ENCODE results near the gene SHQ1. TPM values are rescaled to one million over a fixed set of nuclear protein-coding genes. Genes with fewer than 3 reads are reported as not detected.

The SHQ1 gene
- total RNA-seq (2022; extraction: Qiagen RNA extraction): 15.6 to 18.2 TPM (median 16.2 TPM) in 5 replicates

GRCh38 chr3:72847751-72848702, at the start of gene SHQ1:
Gene SHQ1 (minus strand): TSS chr3:72848445. CDS start chr3:72848340, 105 bp downstream.

GRCh38 chr3:72887705-72888545, 39.7 kb upstream of the SHQ1 start, which contains the start of gene GXYLT2:
Gene GXYLT2 (plus strand): TSS chr3:72888046. CDS start chr3:72888234, 188 bp downstream.

Other genes with a start within 250 kb of the SHQ1 start
- gene GXYLT2, start 39.6 kb upstream of the SHQ1 start, total RNA-seq (2022; extraction: Qiagen RNA extraction): 1.1 to 1.7 TPM (median 1.6 TPM) in 5 replicates
- 27.6 to 43.5 TPM (median 35.9 TPM) in 5 replicates for gene PPP4R2, start 148.4 kb upstream of the SHQ1 start, total RNA-seq (2022; extraction: Qiagen RNA extraction)
- gene EBLN2, start 213.2 kb upstream of the SHQ1 start, total RNA-seq (2022; extraction: Qiagen RNA extraction): 0.31 to 0.60 TPM (median 0.35 TPM) in 5 replicates

Data from A549 treated with AZD2906 at 1 μM for 4 hours (cell line).